HG03432 (cell line): ENCODE data around the gene VCP.
A peak's percentile ranks its signal among the peaks of the same experiment; 100 is the strongest.

Source experiments
- ATAC-seq: cut with Tn5 transposase; IDR thresholded peaks from one replicate; pipeline ENCODE4 v1.9.1; 2021; ENCODE audit warnings: mild to moderate bottlenecking, moderate library complexity; ENCODE audit not compliant: unreplicated experiment

VCP gene

GRCh38 chr9:35072461-35073278 lies at the start of gene VCP:
Gene VCP (minus strand): TSS chr9:35072625. CDS start chr9:35072353, 272 bp downstream.
- peak; percentile 89 for ATAC-seq

- peak; percentile 56 for ATAC-seq
These were observed 44.6 kb upstream of the VCP start for GRCh38 chr9:35116898-35117551.

- ATAC-seq, result no peak
These were observed 44.1 kb upstream of the VCP start for GRCh38 chr9:35116539-35116897.

GRCh38 chr9:35115680-35116538 lies 43.5 kb upstream of the VCP start, which contains the start of gene ATOSB:
Gene ATOSB (minus strand): TSS chr9:35115862. CDS start chr9:35108274, 7,588 bp downstream.
- ATAC-seq, result peak; percentile 63

GRCh38 chr9:35114840-35115628 lies 42.6 kb upstream of the VCP start:
- no peak for ATAC-seq

- no peak for ATAC-seq
These were observed 41.9 kb upstream of the VCP start for GRCh38 chr9:35114113-35114839.

GRCh38 chr9:35112257-35113020 lies 40.0 kb upstream of the VCP start:
- no peak for ATAC-seq

- peak; percentile 72 for ATAC-seq
These were observed 38.8 kb upstream of the VCP start for GRCh38 chr9:35111001-35111933.

- ATAC-seq, result no peak
These were observed 37.9 kb upstream of the VCP start for GRCh38 chr9:35110327-35110761.

GRCh38 chr9:35108946-35109575 lies 36.6 kb upstream of the VCP start:
- ATAC-seq, result no peak

GRCh38 chr9:35108461-35108860 lies 36.0 kb upstream of the VCP start:
- no peak for ATAC-seq

- ATAC-seq, result no peak
These were observed 35.2 kb upstream of the VCP start for GRCh38 chr9:35107297-35108290.

- ATAC-seq, result no peak
These were observed 33.9 kb upstream of the VCP start for GRCh38 chr9:35106343-35106730.

GRCh38 chr9:35105571-35106342 lies 33.3 kb upstream of the VCP start:
- ATAC-seq, result no peak

- ATAC-seq, result no peak
These were observed 32.7 kb upstream of the VCP start for GRCh38 chr9:35105126-35105525.

GRCh38 chr9:35104586-35104985 lies 32.2 kb upstream of the VCP start:
- ATAC-seq, result no peak
